ENCODE measurements around the gene NUP62. TPM values are rescaled to one million over a fixed set of nuclear protein-coding genes. Genes with fewer than 3 reads are reported as not detected.

The NUP62 gene
- total RNA-seq, 1 experiment from 2014 or later, result 85.2 TPM

DNA sequence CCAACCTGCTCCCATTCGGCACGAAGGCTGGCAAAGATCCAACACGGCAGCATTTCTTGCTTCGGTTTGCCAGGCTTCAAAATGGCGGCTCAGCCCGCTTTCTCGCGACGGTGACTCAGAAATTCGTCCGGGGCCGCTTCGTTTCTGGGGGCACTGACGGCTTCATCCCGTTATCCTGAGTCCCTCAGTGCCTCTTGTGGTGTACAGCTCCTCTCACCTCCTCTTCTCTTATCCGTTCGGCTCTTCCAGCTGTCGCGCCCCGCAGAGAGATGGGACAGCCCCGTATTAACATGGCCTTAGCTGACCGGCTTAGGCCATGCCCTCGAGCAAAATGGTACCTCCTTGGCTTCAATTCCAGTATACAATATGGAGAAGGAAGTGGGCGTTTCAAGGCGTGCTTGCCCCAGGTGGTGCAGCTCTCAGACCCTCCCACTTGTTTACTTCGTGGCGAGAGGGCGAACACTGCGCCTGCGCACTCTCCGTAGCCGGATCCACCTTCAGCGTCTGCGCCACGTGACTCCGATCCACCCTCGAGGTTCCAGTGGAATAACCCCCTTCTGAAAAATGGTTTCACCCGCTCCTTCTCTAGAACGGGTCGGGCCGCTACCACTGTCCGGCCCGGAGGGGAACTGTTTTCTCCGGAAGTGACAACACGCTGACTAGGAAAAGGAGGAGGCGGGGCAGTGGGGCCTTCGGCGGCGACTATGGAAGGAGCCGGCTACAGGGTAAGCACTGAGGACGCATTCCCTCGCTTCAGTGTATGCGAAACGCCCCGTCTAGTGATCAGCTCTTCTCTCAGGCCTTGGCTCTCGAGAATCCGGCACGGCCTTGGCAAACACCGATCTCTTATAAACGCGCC, 52.1 kb downstream of the NUP62 start, which contains the start of the genes AKT1S1 and TBC1D17 (continued):
- TF ChIP-seq SRF (IDR thresholded peaks at IDR 0.05; ENCODE audit: low read depth) (no peak), SIN3A (IDR thresholded peaks at IDR 0.05; ENCODE audit: low read depth) (no peak), RAD21 (IDR thresholded peaks at IDR 0.05; ENCODE audit: low read depth) (no peak), YY1 (IDR thresholded peaks at IDR 0.05; ENCODE audit: extremely low read depth, insufficient replicate concordance, low read depth, low read length) (peak; percentile 94)

DNA sequence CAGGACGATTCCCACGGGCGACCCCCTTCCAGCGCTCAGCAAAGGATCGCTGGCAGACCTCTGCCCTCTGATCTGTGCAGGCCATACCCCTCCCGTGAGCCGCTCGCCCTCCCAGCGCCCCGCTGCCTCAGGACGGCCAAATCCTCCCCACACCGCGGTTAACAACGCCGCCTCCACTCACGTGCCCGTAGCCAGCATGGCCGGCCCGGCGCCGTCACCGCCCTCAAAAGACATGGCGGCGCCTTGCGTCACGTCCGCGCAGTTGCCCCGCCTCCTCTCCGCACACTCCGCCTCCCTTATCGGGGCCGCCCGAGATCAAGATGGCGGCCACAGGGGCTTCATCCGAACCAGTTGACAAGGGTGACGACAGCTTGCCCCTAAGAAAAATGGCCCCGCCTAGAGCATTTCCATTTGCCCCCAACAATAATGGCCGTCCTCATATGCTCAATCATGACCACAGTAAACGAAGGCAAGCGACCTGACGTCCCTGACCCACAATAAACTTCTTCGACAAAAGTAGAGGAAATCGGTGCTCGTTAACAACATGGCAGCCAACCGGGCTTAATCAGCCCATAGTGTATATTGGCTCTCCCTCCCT, 52.8 kb downstream of the NUP62 start:
- Histone ChIP-seq H3K4me2 (ENCODE audit: low read length) (peak overlapping the region; percentile 99), H3K27ac (ENCODE audit: low read depth, low read length) (peak overlapping the region; percentile 98), H3K4me1 (ENCODE audit: control insufficient read depth in 1 of 2, insufficient read depth in 2 of 2, low read length in 2 of 2) (peaks cover 11 to 28% of the 10 kb centered on the region in 2 experiments), H3K9ac (ENCODE audit: low read length) (peak overlapping the region; percentile 93), H3K9me2 (ENCODE audit: insufficient read depth) (no peaks in the 10 kb centered on the region), H3K79me2 (ENCODE audit: insufficient read depth, low read length) (peaks cover 35% of the 10 kb centered on the region), H3K36me3 (ENCODE audit: control insufficient read depth in 1 of 2, insufficient read depth in 2 of 2, low read length in 2 of 2) (peaks cover 0 to 6% of the 10 kb centered on the region in 2 experiments; a peak in 1 of 4 replicates), H3K27me3 (ENCODE audit: insufficient read depth, low read length) (no peaks in the 10 kb centered on the region), H3K4me3 (replicated peaks in 1 of 2; ENCODE audit: low read depth in 1 of 2, low read length in 2 of 2) (peak overlapping the region; percentile 79 to 89), H3K9me3 (ENCODE audit: control insufficient read depth in 1 of 2, insufficient read depth in 1 of 2, low read depth in 1 of 2, low read length in 2 of 2) (no peaks in the 10 kb centered on the region), H4K20me1 (ENCODE audit: insufficient read depth) (no peaks in the 10 kb centered on the region), H2AFZ (ENCODE audit: low read depth, low read length, poor library complexity, severe bottlenecking) (peak overlapping the region; percentile 76)
- ATAC-seq (peak; percentile 61), DNase-seq (ENCODE audit: low read depth, low spot score) (peak; percentile 98)
- intact Hi-C loops (cut with micrococcal nuclease), result loop anchor here (1.0 kb wide), 1 partner anchor 7 kb away; no protein-coding TSS in a partner anchor
- BruUV-seq (replicated peaks), result no TSS peak
- ChIA-PET RAD21 (ENCODE audit: low non-redundant PET in 1 of 2, low total read pairs in 2 of 2, uncharacterized antibody in 2 of 2, unreplicated experiment in 2 of 2) (no interaction called here), POLR2A (interaction anchor here (0.8 to 2.1 kb wide), 10 partner anchors 7 to 200 kb away, joined by 3 to 6 read pairs (median 4); partner anchors contain the start of gene NUP62), CTCF (no interaction called here)
- TF ChIP-seq YY1 (IDR thresholded peaks at IDR 0.05; ENCODE audit: extremely low read depth, insufficient replicate concordance, low read depth, low read length) (peak; percentile 100), SP1 (IDR thresholded peaks at IDR 0.05; ENCODE audit: low read depth) (no peak), ELF1 (IDR thresholded peaks at IDR 0.05; ENCODE audit: borderline replicate concordance, low read depth) (no peak), ZFX (IDR thresholded peaks at IDR 0.05) (no peak), SIN3A (IDR thresholded peaks at IDR 0.05; ENCODE audit: low read depth) (no peak), EGR1 (IDR thresholded peaks at IDR 0.05; ENCODE audit: low read depth) (no peak), POLR2AphosphoS5 (IDR thresholded peaks at IDR 0.05; ENCODE audit: low read depth, low read length) (peak; percentile 58), CBX3 (IDR thresholded peaks at IDR 0.05; ENCODE audit: low read depth) (no peak), TCF7L2 (IDR thresholded peaks at IDR 0.05; ENCODE audit: borderline replicate concordance, extremely low read depth, insufficient read depth, insufficient read length) (no peak), EZH2phosphoT487 (IDR thresholded peaks at IDR 0.05; ENCODE audit: borderline replicate concordance) (no peak), ZNF274 (IDR thresholded peaks at IDR 0.05; ENCODE audit: low read depth, low read length) (no peak), EZH2 (IDR thresholded peaks at IDR 0.05) (no peak), FOSL1 (IDR thresholded peaks at IDR 0.05; ENCODE audit: low read depth) (no peak), JUND (IDR thresholded peaks at IDR 0.05) (no peak), RAD21 (IDR thresholded peaks at IDR 0.05; ENCODE audit: low read depth) (no peak)
- TF ChIP-seq, protein P1, sequence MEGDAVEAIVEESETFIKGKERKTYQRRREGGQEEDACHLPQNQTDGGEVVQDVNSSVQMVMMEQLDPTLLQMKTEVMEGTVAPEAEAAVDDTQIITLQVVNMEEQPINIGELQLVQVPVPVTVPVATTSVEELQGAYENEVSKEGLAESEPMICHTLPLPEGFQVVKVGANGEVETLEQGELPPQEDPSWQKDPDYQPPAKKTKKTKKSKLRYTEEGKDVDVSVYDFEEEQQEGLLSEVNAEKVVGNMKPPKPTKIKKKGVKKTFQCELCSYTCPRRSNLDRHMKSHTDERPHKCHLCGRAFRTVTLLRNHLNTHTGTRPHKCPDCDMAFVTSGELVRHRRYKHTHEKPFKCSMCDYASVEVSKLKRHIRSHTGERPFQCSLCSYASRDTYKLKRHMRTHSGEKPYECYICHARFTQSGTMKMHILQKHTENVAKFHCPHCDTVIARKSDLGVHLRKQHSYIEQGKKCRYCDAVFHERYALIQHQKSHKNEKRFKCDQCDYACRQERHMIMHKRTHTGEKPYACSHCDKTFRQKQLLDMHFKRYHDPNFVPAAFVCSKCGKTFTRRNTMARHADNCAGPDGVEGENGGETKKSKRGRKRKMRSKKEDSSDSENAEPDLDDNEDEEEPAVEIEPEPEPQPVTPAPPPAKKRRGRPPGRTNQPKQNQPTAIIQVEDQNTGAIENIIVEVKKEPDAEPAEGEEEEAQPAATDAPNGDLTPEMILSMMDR (IDR thresholded peaks at IDR 0.05 in 2 of 3, conservative IDR thresholded peaks at IDR 0.05 in 1 of 3; ENCODE audit: borderline replicate concordance in 1 of 3, insufficient read depth in 1 of 3, low read depth in 2 of 3, low read length in 2 of 3), result no peak
- TF ChIP-seq, protein P2, sequence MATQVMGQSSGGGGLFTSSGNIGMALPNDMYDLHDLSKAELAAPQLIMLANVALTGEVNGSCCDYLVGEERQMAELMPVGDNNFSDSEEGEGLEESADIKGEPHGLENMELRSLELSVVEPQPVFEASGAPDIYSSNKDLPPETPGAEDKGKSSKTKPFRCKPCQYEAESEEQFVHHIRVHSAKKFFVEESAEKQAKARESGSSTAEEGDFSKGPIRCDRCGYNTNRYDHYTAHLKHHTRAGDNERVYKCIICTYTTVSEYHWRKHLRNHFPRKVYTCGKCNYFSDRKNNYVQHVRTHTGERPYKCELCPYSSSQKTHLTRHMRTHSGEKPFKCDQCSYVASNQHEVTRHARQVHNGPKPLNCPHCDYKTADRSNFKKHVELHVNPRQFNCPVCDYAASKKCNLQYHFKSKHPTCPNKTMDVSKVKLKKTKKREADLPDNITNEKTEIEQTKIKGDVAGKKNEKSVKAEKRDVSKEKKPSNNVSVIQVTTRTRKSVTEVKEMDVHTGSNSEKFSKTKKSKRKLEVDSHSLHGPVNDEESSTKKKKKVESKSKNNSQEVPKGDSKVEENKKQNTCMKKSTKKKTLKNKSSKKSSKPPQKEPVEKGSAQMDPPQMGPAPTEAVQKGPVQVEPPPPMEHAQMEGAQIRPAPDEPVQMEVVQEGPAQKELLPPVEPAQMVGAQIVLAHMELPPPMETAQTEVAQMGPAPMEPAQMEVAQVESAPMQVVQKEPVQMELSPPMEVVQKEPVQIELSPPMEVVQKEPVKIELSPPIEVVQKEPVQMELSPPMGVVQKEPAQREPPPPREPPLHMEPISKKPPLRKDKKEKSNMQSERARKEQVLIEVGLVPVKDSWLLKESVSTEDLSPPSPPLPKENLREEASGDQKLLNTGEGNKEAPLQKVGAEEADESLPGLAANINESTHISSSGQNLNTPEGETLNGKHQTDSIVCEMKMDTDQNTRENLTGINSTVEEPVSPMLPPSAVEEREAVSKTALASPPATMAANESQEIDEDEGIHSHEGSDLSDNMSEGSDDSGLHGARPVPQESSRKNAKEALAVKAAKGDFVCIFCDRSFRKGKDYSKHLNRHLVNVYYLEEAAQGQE (IDR thresholded peaks at IDR 0.05; ENCODE audit: low read depth), result no peak
- TF ChIP-seq, protein P3, sequence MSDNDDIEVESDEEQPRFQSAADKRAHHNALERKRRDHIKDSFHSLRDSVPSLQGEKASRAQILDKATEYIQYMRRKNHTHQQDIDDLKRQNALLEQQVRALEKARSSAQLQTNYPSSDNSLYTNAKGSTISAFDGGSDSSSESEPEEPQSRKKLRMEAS (IDR thresholded peaks at IDR 0.05), result no peak
